Inferior parietal cortex (tissue), 1 donor: ENCODE data around the gene CMSS1.

Source experiments
- DNase-seq: peaks from one replicate; pipeline ENCODE4 v3.0.0-alpha.2; 2016; ENCODE audit errors: extremely low spot score

Gene CMSS1

DNA sequence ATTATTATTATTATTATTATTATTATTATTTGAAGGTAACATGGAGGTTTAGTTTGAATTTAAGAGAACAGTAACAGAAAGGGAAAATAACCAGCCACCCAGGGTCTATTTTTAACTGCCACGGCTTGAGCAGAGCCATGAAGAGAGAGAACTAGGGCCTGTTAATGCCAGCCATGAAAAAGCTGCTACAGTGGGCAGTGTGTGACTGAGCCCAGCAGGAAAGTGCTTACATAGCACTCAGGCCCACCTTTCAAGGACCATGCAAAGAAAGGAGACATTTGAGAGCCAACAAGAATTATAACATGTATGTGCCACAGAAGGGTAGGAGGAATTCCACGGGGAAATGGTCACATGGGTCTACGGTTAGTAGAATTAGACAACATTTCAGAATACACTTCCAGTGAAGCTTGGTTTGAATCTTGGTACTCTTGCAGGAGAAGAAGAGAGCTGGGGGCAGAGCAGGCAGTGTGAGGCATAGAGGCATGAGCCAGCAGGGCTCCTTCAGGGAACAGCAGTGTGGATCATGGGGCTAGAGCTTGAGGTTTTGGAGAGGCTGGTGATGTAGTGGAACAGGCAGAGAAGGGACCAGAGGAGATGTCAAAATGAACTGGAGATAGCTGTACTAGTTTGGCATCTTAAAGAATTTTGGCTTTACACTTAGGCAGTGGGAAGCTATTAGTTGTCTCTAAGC lies 140.7 kb downstream of the CMSS1 start:
- no peak for DNase-seq

DNA sequence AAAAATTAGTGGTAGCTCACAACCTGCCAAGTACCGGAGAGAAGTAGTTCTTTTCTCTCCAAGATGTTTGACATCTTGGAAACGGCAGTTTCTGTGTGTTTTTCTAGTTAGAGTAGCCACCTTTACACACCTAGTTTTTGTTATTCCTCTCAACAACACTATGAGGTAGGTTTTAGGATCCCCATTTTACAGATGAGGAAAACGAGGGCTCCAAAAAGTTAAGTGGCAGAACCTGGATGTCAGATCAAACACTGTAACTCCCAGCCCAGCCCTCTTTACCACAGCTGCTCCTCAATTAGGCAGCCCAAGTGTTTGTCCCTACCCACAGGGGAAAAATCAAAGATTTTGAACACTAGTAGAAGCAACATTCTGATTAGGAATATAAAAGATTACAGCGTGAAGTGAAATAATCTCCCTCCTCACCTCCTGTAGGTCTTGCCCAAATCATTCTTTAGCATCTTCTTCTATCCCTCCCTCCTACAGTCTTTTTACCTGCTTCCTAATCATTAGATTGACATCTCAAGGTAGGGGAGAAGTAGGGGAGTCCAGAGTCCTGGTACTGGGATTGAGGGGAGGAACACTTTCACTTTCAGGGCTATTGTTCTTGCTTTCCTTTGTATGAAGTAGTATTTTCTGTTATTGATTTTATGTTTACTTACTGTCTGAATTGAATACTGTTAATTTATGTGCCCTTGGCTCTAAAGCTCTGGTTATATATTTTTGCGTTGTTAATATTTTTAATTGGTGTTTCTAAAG lies 142.6 kb downstream of the CMSS1 start:
- no peak for DNase-seq

DNA sequence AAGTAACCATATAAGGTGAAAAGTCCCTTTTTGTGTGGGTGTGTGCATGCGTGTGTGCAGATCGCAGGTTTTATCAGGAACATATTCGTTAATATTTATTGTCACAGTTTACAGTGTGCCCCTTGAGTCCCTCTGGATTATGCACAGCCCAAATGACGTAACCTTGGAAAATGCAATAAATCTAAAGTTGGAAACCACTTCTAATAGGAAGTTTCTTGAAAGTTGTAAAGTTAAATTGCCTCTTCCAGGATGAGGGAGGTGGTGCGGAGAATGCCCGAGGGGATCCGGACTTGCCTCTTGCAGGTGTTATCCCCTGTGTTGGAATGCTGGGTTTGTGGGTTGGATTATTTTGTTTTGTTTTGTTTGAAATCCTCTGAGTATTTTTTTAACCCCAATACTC lies 143.3 kb downstream of the CMSS1 start:
- no peak for DNase-seq

DNA sequence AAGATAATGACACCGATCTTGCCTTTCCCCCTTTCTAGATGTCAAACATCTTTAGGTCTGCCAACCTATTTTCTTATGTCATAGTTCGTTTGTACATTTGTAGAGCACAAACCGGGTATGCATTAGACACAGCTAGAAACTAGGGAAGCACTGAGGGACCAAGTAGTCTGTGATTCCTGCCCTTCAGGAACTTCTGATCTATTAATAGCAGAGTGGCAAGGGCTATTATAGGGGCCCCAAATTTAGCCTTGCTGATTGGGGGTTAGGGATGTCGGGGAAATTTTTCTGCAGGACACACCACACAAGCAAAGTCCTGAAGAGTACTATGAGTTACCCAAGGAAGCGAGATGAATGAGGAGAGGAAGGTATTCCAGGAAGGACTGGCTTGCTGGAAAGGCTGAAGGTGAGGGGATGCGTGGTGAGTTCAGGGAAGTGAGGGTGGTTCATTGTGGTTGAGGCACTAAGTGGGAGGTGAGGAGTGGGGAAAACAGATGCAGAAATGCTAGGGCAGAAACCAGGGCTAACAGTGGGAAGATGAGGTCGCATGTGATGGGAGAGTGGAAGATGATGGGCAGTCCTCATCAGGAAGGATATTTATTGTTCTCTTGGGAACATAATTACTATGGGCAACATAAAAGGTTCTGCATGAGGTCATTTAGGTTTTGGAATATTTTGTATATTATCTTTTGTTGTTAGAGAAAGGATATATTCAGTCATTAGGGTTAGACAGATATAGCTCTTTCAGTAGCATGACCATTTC lies 144.3 kb downstream of the CMSS1 start:
- no peak for DNase-seq

DNA sequence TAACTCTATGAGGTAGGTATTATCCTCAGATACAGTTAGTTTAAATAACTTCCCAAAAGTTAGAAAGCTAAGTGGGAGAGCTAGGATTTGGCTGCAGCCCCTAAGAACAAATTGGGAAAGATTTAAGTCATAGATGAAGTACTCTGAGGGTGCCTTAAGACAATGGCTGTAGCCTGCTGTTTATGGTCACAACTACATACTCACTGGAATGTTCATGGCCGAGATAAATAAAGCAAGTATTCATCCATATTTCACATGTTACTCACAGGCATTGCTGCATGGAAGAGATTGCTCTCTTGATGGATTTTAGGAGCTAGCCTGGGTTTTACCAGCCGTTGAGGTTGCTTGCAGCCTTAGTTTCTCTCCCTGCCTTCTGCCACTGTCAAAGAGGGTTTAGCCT lies 145.0 kb downstream of the CMSS1 start:
- no peak for DNase-seq

DNA sequence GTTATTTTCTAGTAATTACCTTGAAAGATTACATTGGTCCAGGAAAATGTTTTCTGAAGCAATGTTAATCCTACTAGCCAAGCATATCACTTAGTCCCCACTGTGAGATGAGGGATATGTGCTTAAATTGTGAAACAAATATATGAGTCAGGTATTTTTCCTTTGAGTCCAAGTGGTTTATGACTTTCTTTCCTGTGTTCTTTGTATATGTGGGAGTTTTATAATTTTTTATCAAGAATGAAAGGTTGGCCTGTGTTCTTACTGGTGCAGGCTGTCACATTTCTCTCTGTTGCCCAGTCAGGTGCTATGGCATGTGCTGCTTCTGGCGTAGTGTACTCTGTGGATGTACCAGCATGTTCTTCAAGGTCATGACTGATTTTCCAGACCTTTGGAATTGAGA lies 147.4 kb downstream of the CMSS1 start:
- DNase-seq: no peak

DNA sequence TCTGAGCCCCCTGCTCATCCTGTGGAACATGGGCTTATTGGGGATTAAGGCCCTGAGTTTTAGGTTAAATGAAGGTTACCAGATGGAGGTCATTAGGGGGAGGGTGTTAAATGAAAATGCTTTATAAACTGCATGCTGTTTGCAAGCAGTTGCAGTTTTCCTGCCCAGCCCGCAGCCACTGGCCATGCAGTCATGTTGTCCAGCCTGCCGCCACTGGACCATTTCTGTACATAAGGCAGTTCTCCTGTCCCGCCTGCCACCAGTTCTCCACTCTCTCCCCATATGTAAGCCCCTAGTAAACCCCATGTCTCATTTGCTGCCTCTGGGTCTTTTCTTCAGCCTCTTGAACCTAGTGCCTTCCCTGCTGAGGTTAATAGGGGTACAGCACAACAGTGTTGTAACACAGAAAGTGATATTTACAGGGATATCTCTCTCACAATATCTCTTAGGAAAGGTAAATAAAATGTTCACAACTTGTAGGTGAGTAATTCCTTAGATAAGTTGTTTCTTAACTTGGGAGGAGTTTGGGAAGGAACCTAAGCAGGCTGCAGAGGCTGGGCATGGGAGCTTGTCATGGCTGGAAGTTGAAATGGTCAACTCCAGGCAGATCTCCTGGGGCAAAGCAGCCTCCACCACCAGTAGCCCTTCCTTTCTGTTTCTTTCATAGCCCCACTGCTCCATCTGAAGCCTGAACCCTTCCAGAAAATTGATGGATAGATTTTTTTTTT lies 148.2 kb downstream of the CMSS1 start:
- no peak for DNase-seq

DNA sequence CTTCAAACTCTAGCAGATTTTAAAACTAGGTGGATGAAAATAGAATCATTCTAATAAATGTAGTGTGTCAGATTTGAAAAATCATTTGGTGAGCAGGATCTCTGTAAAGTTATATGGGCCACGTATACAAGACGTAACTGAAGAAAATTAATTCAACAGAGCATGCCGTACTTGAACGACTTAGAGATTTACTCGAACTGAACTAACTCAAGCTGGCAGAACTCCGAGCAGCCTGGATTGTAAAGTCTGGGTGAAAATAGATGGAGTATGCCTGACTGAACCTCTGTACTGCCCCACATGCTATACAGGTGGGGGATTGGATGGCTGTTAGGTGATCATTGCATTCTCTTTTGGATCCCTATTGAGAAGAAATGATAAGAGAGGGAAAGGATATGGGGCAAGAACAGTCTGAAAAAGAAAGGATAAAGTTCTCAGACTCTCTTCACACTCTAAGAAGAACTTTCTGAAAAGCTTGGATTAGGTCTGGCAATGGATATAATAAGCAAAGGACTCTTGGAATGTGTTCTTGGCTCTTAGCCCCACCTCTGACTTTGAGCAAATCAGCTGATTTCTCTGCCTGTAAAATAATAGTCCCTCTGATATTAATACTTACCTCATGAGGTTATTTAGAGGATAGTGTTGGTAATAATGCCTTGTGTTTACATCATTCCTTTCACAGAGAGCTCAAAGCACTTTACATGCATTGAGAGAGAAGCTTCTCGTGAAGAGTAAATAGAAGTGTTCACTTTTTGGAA lies 149.2 kb downstream of the CMSS1 start:
- DNase-seq: no peak

DNA sequence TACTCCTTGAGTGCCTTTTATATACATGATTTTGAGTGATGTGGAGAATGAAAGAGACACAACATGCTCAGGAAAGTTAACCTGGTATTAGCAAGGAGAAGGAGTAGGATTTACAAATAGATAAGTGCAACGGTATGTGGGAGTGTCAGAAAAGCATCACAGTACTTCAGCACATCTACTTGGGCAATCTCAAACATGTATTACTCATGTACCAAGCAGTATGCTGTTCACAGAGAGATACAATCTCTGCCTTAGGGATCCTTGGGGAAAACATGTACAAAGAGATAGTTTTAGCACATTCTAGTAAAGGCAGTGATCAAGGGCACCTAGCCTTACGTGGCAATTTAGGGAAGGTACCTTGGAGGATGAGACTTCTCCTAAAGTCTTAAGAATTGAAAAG lies 150.1 kb downstream of the CMSS1 start:
- DNase-seq: no peak

DNA sequence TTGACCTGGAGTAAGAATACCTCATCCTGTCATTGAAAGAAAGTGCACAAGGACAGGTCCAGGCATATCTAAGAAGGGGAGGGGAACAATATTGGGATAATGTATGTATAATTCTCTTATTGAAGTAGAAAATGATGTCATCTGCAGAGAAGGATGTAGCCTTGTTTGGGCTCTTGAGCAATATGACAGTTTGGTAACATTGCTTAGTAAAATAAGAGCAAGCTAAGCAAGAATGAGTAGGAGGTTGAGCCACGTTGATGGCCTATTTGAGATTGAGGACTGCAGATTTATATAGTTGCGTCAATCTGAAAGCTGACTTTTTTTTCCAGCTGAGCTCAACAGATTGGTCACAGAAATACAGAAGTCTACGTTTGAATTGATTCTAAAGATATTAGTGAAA lies 151.5 kb downstream of the CMSS1 start:
- no peak for DNase-seq

DNA sequence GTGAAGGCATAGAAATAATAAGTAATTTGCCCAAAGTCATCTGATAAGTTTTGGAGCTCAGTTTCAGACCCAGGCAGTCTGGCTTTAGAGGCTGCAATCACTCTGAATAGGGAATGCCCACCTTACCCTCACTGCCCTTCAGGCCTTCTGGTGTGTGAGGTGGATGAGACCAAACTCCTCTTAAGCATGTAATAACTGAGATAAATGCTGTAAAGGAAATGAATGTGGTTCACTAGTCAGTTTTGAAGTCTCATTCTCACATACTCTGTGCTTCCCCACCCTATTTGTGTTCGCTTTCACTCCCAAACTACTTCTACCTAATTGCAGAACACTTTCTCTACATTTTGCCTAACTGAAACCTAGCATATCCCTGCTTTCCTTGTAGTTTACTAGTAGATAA lies 152.5 kb downstream of the CMSS1 start:
- no peak for DNase-seq

DNA sequence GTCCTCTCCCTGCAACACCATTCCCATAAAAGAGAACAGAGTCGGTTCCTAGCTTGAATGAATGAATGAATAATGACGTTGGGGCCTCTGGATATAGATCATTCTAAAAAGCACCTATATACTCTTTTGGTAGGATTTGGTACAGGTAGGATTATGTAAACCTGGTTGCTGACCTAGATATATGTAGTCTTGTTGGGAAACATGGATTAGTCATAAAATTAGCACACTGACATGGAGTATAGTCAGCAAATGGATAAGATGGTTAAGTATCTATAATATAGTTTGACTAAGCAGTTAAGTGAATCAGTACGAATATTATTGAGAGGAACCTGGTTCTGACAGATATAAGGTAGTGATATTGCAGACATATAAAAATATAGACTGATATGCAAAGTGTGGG lies 154.1 kb downstream of the CMSS1 start:
- no peak for DNase-seq

DNA sequence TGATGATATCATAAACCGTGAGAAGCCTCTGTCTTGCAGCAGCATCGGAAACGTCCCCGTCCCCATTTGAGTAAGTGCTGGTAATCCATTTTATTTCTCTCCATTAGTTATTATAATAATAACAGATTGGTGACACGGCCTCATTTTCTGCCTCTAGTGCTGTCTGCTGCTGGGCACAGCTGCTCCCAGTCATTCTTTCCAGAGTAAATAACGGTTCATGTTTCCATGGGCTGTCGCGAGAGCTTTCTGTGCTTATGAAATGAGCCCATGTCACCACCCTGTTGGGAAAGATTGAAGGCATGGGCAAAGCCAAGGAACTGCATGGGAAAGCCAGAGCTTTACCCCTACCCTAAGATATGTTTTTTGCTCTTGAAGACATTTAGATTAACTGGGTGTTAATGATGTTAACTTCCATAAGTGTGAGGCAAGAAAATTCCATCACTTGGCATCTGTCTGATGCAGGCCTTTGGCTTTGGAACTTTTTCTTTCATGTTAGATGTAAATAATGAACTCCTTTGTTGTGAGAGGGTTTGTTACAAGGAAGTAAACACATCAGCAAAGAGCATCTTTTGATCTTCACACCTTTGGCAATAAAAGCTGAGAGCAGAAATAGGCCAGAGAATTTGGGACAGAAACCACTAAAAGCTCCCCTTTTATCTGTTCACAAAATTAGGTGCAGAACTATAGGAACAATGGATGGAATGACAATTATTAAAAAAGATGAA lies 154.9 kb downstream of the CMSS1 start:
- DNase-seq: no peak

DNA sequence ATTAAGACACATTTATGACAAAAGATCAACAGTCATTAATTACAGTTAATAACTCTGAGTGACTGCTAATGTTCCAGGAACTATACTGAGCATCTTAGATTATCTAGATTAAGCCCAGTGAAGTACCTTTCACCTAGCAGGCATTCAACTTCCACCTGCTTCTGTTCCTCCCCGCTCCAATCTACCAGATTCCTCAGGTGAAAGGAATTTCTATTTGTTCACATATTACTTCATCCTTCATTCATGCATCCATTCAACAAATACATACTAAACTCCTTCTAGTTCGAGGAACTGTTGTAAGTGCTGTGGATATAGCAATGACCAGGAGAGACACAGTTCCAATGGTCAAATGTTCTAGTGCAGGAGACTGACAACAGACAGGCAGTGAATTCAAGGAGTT lies 157.3 kb downstream of the CMSS1 start:
- DNase-seq: no peak

DNA sequence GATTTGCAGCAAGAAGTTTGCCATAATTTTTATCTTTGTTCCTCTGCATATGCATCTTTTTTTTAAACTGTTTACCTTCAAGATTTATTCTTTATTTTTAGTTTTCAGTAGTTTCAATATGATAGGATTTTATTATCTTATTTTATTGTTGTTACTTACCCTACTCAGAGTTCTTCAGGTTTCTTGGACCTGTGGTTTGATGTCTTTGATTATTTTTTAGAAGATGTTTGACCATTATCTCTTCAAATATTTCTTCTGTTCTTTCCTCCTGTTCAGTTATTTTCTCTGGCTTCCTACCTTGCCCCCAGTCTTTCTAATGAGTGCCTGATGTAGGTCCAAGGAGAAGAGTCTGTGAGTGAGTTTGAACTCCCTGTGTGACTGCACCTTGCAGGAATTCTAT lies 158.9 kb downstream of the CMSS1 start:
- DNase-seq: no peak

DNA sequence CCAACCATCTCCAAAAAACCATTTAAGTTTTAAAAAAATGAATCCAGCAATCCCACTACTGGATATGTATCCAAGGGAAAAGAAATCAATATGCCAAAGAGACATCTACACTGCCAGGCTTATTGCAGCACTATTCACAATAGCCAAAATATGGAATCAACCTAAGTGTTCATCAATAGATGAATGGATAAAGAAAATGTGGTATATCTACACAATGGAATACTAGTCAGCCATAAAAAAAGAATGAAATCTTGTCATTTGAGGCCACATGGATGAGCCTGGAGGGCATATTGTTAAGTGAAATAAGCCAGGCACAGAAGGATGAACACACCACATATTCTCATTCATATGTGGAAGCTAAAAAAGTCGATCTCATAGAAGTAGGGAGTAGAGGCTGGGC lies 160.6 kb downstream of the CMSS1 start:
- no peak for DNase-seq

DNA sequence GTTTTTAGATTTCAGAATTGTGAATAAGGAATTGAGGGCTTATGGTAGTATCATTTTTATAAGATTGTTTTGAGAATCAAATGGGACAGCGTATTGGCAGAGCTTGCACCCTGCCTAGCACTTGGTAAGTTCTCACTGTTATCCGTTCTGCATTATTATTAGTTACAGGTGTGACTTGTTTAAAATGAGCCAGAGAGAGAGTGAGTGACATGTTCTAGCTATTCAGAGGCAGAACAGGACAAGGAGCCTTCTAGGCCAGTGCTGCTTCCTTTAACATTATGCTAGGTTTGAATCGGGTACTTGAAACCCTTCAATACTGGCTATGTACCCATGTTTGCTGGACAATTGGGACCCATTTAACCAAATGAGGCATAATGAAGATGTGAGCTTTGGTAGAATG lies 162.9 kb downstream of the CMSS1 start:
- DNase-seq: no peak

DNA sequence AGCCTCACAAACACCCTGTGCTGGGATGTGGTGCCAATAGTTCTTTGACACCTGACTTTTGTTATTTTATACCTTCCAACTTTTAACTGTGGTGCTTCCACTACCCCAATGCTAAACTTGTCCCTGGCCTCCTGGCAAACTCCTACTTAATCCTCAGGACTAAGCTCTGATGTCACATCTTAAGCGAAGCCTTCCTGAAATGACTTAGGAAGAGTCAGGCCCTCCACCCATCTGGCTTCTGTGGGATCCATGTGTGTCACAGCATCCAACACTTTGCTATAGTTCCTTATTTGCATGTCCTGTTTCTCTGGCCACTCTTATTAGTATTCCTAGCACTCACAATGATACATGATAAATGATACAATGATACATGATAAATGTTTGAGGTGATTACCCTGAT lies 163.5 kb downstream of the CMSS1 start:
- DNase-seq: no peak

DNA sequence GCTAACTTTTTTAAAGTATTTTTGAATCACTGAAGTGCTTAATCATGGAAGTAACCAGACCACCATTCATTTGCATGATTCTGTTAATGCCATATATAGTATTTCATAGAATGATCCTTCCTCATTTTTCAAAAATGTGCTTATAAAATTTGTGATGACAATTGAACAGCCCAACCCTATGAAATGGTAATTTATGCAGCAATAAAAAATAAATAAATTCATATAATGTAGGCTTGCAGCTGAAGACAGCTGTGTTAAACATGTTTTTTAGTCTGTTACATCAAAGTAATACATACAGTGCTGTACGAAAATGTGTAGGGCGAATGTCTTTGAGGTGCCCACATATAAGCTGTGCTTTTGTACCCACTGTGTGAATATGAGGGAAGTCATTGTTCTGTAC lies 165.0 kb downstream of the CMSS1 start:
- DNase-seq: no peak

DNA sequence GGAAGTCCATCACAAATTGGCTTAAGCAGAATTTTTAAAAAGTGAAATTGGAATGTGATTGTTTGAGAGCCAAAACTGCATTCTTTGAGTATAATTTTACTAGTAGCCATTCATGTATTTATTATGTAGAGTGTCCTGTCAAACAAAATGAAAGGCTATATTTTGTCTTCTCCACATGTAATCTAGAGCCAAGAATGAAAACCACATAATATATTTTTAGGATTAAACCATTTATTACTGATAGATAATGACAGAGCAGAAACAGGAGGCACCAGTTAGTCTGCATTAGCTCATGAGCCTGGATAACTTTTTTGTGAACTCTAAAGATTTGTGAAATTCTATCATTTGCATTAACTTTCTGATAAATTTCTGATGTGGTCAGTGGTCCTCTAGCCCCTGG lies 166.5 kb downstream of the CMSS1 start:
- no peak for DNase-seq

DNA sequence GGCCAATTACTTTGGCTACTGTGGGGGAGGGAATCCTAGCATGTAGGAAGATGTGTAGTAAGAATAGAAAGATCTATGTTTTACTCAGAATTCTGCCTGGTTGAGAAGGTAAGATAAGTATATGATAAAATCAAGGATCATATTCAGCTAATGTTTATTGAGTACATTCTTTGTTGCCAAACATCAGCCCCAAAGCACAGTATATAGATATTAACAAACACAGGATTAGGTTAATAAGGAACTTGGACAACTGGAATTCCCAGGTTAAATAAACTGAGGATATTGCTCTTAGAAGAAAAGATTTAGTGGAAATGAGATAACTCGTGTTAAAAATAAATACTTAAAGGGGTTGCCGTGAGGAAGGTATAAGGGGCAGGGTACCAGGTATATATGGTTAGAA lies 167.0 kb downstream of the CMSS1 start:
- DNase-seq: no peak
